Sciatic nerve (tissue), 1 donor: ENCODE results near the gene OR2L3. TPM values are rescaled to one million over a fixed set of nuclear protein-coding genes. Genes with fewer than 3 reads are reported as not detected.

Experiments used
- total RNA-seq: library from RNA; stranded (reverse); fragmentation: NEBNext Ultra II Directional; extraction: Animal tissue kit (Norgen Biotek cat#: 25700); gene quantifications from one replicate; pipeline ENCODE4 v1.2.1, GENCODE V29; 2021
- donor health status: DM: no; HTN: no; CAD: no.

The OR2L3 gene
- total RNA-seq, 1 donor from 2014 or later = 0.13 TPM

Other genes starting within 250 kb of the OR2L3 start
- not detected for gene OR14A16, start 222.7 kb upstream of the OR2L3 start, total RNA-seq
- gene OR11L1, start 204.9 kb upstream of the OR2L3 start, total RNA-seq = not detected
- 22.9 TPM for gene TRIM58, start 189.6 kb upstream of the OR2L3 start, total RNA-seq
- 6.3 TPM for gene OR2W3, start 151.2 kb upstream of the OR2L3 start, total RNA-seq
- 0.40 TPM for gene OR2T8, start 126.6 kb upstream of the OR2L3 start, total RNA-seq
- 0.22 TPM for gene OR2AJ1, start 121.9 kb upstream of the OR2L3 start, total RNA-seq
- gene OR2L8, start 98.0 kb upstream of the OR2L3 start, total RNA-seq = 0.53 TPM
- gene OR2AK2, start 81.6 kb upstream of the OR2L3 start, total RNA-seq = not detected
- not detected for gene OR2L5, start 33.2 kb upstream of the OR2L3 start, total RNA-seq
- 0.53 TPM for gene OR2L2, start 16.8 kb upstream of the OR2L3 start, total RNA-seq
- gene OR2L13, start 48.3 kb downstream of the OR2L3 start, total RNA-seq = 0.36 TPM
- not detected for gene OR2M5, start 98.3 kb downstream of the OR2L3 start, total RNA-seq
- gene OR2M2, start 128.0 kb downstream of the OR2L3 start, total RNA-seq = not detected
- gene OR2M3, start 150.4 kb downstream of the OR2L3 start, total RNA-seq = 0.04 TPM
- gene OR2M4, start 184.6 kb downstream of the OR2L3 start, total RNA-seq = not detected
- not detected for gene OR2T33, start 231.1 kb downstream of the OR2L3 start, total RNA-seq